GM23338 (cell line): ENCODE data around the gene MTFR1L. TPM values are rescaled to one million over a fixed set of nuclear protein-coding genes. Genes with fewer than 3 reads are reported as not detected.

Experiments used
- ATAC-seq: fragments of 200-7000 bp; cut with Tn5 transposase; 3 replicates; pipeline ENCODE4 v1.9.1; 2020
- DNase-seq: peaks from one replicate; pipeline ENCODE4 v3.0.0-alpha.2; 2015; ENCODE audit warnings: low spot score
- H2AFZ ChIP-seq: fragments of 200-600 bp; sonication (generic); 2 replicates; pipeline ENCODE4 v1.8.0; 2016; ENCODE audit warnings: antibody characterized with exemption, mild to moderate bottlenecking, moderate library complexity
- H3F3A ChIP-seq: fragments of 200-600 bp; sonication (generic); replicated peaks from 2 replicates; pipeline ENCODE4 v1.8.0; 2017; ENCODE audit warnings: antibody characterized with exemption, mixed run types, low read depth
- H3K27ac ChIP-seq: fragments of 200-600 bp; sonication (generic); 2 replicates; pipeline ENCODE4 v1.6.1; 2016; ENCODE audit warnings: low read depth
- H3K27me3 ChIP-seq: fragments of 200-600 bp; sonication (generic); 2 replicates; pipeline ENCODE4 v1.8.0; 2016; ENCODE audit warnings: mild to moderate bottlenecking, mixed run types, moderate library complexity; ENCODE audit not compliant: insufficient read depth
- H3K36me3 ChIP-seq: fragments of 200-600 bp; sonication (generic); 2 replicates; pipeline ENCODE4 v1.8.0; 2016; ENCODE audit warnings: mild to moderate bottlenecking; ENCODE audit not compliant: insufficient read depth
- H3K4me1 ChIP-seq: fragments of 200-600 bp; sonication (generic); 2 replicates; pipeline ENCODE4 v1.8.0; 2016; ENCODE audit warnings: mild to moderate bottlenecking, moderate library complexity; ENCODE audit not compliant: insufficient read depth
- H3K4me2 ChIP-seq: fragments of 200-600 bp; sonication (generic); 2 replicates; pipeline ENCODE4 v1.7.1; 2017; ENCODE audit warnings: mixed run types
- H3K4me3 ChIP-seq: fragments of 200-600 bp; sonication (generic); 2 replicates; pipeline ENCODE4 v1.6.1; 2016; ENCODE audit warnings: mixed run types
- H3K79me2 ChIP-seq: fragments of 200-600 bp; sonication (generic); replicated peaks from 2 replicates; pipeline ENCODE4 v1.8.0; 2017; ENCODE audit warnings: mild to moderate bottlenecking; ENCODE audit not compliant: insufficient read depth
- H3K9me2 ChIP-seq: fragments of 200-600 bp; sonication (generic); 2 replicates; pipeline ENCODE4 v1.8.0; 2017; ENCODE audit not compliant: insufficient read depth
- H4K20me1 ChIP-seq: fragments of 200-600 bp; sonication (generic); replicated peaks from 2 replicates; pipeline ENCODE4 v1.8.0; 2017; ENCODE audit warnings: mild to moderate bottlenecking; ENCODE audit not compliant: insufficient read depth
- H3K27ac Mint-ChIP-seq: 2 replicates; pipeline ENCODE4 v1.8.0; 2020; ENCODE audit warnings: inconsistent platforms, mild to moderate bottlenecking, moderate library complexity, mixed read lengths
- H3K27me3 Mint-ChIP-seq: 3 replicates; pipeline ENCODE4 v1.8.0; 2022; ENCODE audit warnings: low read depth, mild to moderate bottlenecking, moderate library complexity, mixed read lengths, inconsistent platforms; ENCODE audit not compliant: insufficient read depth, poor library complexity
- H3K36me3 Mint-ChIP-seq: 3 replicates; pipeline ENCODE4 v1.8.0; 2021; ENCODE audit warnings: low read depth, mild to moderate bottlenecking, inconsistent platforms, moderate library complexity, mixed read lengths
- H3K4me1 Mint-ChIP-seq: 3 replicates; pipeline ENCODE4 v1.8.0; 2020; ENCODE audit warnings: mild to moderate bottlenecking, inconsistent platforms, mixed read lengths
- H3K4me3 Mint-ChIP-seq: 3 replicates; pipeline ENCODE4 v1.8.0; 2021; ENCODE audit warnings: moderate library complexity, mild to moderate bottlenecking, inconsistent platforms, mixed read lengths
- H3K9me3 Mint-ChIP-seq: 3 replicates; pipeline ENCODE4 v1.8.0; 2020; ENCODE audit warnings: moderate library complexity, mild to moderate bottlenecking, inconsistent platforms, mixed read lengths
- CREB1 ChIP-seq: fragments of 250-450 bp; sonication (Bioruptor Pico); IDR thresholded peaks from 2 replicates; pipeline ENCODE4 v1.5.0; 2020; ENCODE audit warnings: low read depth, mild to moderate bottlenecking, moderate library complexity
- EZH2 ChIP-seq: fragments of 200-600 bp; sonication (generic); IDR thresholded peaks from one replicate; pipeline ENCODE4 v1.8.0; 2017; ENCODE audit warnings: antibody characterized with exemption, mild to moderate bottlenecking, low read depth; ENCODE audit not compliant: unreplicated experiment
- EZH2phosphoT487 ChIP-seq: fragments of 200-600 bp; sonication (generic); IDR thresholded peaks from one replicate; pipeline ENCODE4 v1.8.1; 2018; ENCODE audit warnings: antibody characterized with exemption; ENCODE audit not compliant: unreplicated experiment
- JUNB ChIP-seq: IDR thresholded peaks from one replicate; pipeline ENCODE4 v1.6.1; 2016; ENCODE audit warnings: antibody characterized with exemption; ENCODE audit not compliant: unreplicated experiment
- NANOG ChIP-seq: IDR thresholded peaks from 2 replicates; pipeline ENCODE4 v1.6.1; 2016; ENCODE audit warnings: antibody characterized with exemption, borderline replicate concordance
- POLR2AphosphoS5 ChIP-seq: IDR thresholded peaks from 2 replicates; pipeline ENCODE4 v1.6.1; 2016; ENCODE audit warnings: antibody characterized with exemption, low read depth
- STAT1 ChIP-seq: IDR thresholded peaks from one replicate; pipeline ENCODE4 v1.6.1; 2016; ENCODE audit warnings: antibody characterized with exemption; ENCODE audit not compliant: unreplicated experiment
- ZNF114 ChIP-seq: fragments of 250-450 bp; sonication (Bioruptor Pico); IDR thresholded peaks from 2 replicates; pipeline ENCODE4 v1.5.0; 2020; ENCODE audit warnings: mild to moderate bottlenecking, moderate library complexity
- ZNF331 ChIP-seq: fragments of 250-450 bp; sonication (Bioruptor Pico); IDR thresholded peaks from 2 replicates; pipeline ENCODE4 v1.5.0; 2020; ENCODE audit warnings: low read depth, mild to moderate bottlenecking, moderate library complexity
- polyA plus RNA-seq: library from polyadenylated mRNA; unstranded; fragments of >200 nt; fragmentation: Nextera tagmentation; extraction: Ambion mirVana; gene quantifications from 2 replicates; pipeline ENCODE4 v1.2.1, GENCODE V29; 2016
- total RNA-seq: library from RNA; depleted of rRNA; stranded (reverse); fragments of >200 nt; shearing (Covaris generic); gene quantifications from 2 replicates; pipeline ENCODE4 v1.2.3, GENCODE V29; 2014
- TF ChIP-seq, protein P1 (sequence below): IDR thresholded peaks from 2 replicates; pipeline ENCODE4 v1.6.1; 2016; ENCODE audit warnings: antibody characterized with exemption
- TF ChIP-seq, protein P2 (sequence below), 2 experiments: fragments of 200-600 bp in 1 of 2; sonication (generic) in 1 of 2; conservative IDR thresholded peaks; 2 replicates each; pipeline versions ENCODE4 v1.5.1 to v1.6.1; 2016 to 2017; ENCODE audit warnings: antibody characterized with exemption in 2 of 2, low read depth in 2 of 2, mild to moderate bottlenecking in 2 of 2, moderate library complexity in 1 of 2
- TF ChIP-seq, protein P3 (sequence below): fragments of 250-450 bp; sonication (Bioruptor Pico); IDR thresholded peaks from 2 replicates; pipeline ENCODE4 v1.5.0; 2020; ENCODE audit warnings: mild to moderate bottlenecking, moderate library complexity
- TF ChIP-seq, protein P4 (sequence below): IDR thresholded peaks from one replicate; pipeline ENCODE4 v1.6.1; 2018; ENCODE audit warnings: antibody characterized with exemption; ENCODE audit not compliant: unreplicated experiment

Gene MTFR1L
- total and polyA plus RNA-seq, 2 experiments from 2014 or later = 14.8 to 22.7 TPM

DNA sequence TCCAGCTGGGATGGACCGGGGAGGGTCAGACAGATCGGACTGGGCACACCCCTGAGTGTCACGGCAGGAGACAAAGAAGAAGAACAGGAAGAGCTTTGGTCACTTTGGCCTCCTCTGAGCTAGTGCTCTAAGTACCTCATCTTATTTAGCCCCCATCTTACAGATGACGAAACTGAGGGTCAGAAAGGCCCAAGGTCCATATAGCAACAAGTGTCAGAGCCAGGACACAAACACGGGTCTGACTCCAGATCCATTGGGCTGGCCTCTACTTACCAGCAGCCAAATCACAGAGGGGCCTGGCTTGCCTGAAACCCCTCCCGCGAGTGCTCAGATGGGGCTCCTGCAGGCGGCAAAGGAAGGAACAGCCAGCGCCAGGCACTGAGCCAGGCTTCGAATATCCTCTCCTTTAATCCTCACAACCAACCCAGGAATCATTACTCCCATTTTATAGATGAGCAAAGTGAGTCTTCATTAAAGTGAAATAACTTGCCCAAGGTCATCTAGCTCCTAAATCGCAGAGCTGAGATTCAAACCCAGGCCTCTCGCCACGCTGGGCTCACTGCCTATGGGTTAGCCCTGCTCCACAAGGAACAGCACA lies 45.4 kb upstream of the MTFR1L start:
- H3K9me3 Mint-ChIP-seq = no peaks in the 10 kb centered on the region
- DNase-seq (no peak), ATAC-seq (no peak)
- Histone ChIP-seq H4K20me1 (no peaks in the 10 kb centered on the region), H3K4me2 (no peak overlapping the region), H3F3A (no peaks in the 10 kb centered on the region; the same call in 1 of the 2 replicates), H3K27me3 (no peaks in the 10 kb centered on the region), H3K4me1 (no peaks in the 10 kb centered on the region), H3K4me3 (no peak overlapping the region), H3K9me2 (no peaks in the 10 kb centered on the region), H2AFZ (no peak overlapping the region), H3K36me3 (no peaks in the 10 kb centered on the region), H3K79me2 (no peaks in the 10 kb centered on the region), H3K27ac (no peak overlapping the region)
- H3K4me1 Mint-ChIP-seq = peaks cover 31% of the 10 kb centered on the region
- no peak overlapping the region for H3K4me3 Mint-ChIP-seq
- no peaks in the 10 kb centered on the region for H3K36me3 Mint-ChIP-seq
- H3K27me3 Mint-ChIP-seq = peaks cover 16% of the 10 kb centered on the region
- H3K27ac Mint-ChIP-seq = no peak overlapping the region
- TF ChIP-seq, protein P1, sequence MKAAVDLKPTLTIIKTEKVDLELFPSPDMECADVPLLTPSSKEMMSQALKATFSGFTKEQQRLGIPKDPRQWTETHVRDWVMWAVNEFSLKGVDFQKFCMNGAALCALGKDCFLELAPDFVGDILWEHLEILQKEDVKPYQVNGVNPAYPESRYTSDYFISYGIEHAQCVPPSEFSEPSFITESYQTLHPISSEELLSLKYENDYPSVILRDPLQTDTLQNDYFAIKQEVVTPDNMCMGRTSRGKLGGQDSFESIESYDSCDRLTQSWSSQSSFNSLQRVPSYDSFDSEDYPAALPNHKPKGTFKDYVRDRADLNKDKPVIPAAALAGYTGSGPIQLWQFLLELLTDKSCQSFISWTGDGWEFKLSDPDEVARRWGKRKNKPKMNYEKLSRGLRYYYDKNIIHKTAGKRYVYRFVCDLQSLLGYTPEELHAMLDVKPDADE = no peak
- no peak for TF ChIP-seq NANOG
- TF ChIP-seq, protein P2, sequence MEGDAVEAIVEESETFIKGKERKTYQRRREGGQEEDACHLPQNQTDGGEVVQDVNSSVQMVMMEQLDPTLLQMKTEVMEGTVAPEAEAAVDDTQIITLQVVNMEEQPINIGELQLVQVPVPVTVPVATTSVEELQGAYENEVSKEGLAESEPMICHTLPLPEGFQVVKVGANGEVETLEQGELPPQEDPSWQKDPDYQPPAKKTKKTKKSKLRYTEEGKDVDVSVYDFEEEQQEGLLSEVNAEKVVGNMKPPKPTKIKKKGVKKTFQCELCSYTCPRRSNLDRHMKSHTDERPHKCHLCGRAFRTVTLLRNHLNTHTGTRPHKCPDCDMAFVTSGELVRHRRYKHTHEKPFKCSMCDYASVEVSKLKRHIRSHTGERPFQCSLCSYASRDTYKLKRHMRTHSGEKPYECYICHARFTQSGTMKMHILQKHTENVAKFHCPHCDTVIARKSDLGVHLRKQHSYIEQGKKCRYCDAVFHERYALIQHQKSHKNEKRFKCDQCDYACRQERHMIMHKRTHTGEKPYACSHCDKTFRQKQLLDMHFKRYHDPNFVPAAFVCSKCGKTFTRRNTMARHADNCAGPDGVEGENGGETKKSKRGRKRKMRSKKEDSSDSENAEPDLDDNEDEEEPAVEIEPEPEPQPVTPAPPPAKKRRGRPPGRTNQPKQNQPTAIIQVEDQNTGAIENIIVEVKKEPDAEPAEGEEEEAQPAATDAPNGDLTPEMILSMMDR (conservative IDR thresholded peaks at IDR 0.05; ENCODE audit: low read depth in 2 of 2) = no peak
- TF ChIP-seq, protein P3, sequence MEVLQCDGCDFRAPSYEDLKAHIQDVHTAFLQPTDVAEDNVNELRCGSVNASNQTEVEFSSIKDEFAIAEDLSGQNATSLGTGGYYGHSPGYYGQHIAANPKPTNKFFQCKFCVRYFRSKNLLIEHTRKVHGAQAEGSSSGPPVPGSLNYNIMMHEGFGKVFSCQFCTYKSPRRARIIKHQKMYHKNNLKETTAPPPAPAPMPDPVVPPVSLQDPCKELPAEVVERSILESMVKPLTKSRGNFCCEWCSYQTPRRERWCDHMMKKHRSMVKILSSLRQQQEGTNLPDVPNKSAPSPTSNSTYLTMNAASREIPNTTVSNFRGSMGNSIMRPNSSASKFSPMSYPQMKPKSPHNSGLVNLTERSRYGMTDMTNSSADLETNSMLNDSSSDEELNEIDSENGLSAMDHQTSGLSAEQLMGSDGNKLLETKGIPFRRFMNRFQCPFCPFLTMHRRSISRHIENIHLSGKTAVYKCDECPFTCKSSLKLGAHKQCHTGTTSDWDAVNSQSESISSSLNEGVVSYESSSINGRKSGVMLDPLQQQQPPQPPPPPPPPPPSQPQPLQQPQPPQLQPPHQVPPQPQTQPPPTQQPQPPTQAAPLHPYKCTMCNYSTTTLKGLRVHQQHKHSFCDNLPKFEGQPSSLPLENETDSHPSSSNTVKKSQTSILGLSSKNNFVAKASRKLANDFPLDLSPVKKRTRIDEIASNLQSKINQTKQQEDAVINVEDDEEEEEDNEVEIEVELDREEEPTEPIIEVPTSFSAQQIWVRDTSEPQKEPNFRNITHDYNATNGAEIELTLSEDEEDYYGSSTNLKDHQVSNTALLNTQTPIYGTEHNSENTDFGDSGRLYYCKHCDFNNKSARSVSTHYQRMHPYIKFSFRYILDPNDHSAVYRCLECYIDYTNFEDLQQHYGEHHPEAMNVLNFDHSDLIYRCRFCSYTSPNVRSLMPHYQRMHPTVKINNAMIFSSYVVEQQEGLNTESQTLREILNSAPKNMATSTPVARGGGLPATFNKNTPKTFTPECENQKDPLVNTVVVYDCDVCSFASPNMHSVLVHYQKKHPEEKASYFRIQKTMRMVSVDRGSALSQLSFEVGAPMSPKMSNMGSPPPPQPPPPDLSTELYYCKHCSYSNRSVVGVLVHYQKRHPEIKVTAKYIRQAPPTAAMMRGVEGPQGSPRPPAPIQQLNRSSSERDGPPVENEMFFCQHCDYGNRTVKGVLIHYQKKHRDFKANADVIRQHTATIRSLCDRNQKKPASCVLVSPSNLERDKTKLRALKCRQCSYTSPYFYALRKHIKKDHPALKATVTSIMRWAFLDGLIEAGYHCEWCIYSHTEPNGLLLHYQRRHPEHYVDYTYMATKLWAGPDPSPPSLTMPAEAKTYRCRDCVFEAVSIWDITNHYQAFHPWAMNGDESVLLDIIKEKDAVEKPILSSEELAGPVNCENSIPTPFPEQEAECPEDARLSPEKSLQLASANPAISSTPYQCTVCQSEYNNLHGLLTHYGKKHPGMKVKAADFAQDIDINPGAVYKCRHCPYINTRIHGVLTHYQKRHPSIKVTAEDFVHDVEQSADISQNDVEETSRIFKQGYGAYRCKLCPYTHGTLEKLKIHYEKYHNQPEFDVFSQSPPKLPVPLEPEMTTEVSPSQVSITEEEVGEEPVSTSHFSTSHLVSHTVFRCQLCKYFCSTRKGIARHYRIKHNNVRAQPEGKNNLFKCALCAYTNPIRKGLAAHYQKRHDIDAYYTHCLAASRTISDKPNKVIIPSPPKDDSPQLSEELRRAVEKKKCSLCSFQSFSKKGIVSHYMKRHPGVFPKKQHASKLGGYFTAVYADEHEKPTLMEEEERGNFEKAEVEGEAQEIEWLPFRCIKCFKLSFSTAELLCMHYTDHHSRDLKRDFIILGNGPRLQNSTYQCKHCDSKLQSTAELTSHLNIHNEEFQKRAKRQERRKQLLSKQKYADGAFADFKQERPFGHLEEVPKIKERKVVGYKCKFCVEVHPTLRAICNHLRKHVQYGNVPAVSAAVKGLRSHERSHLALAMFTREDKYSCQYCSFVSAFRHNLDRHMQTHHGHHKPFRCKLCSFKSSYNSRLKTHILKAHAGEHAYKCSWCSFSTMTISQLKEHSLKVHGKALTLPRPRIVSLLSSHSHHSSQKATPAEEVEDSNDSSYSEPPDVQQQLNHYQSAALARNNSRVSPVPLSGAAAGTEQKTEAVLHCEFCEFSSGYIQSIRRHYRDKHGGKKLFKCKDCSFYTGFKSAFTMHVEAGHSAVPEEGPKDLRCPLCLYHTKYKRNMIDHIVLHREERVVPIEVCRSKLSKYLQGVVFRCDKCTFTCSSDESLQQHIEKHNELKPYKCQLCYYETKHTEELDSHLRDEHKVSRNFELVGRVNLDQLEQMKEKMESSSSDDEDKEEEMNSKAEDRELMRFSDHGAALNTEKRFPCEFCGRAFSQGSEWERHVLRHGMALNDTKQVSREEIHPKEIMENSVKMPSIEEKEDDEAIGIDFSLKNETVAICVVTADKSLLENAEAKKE (CRISPR knock-in tag) = no peak
- no peak for TF ChIP-seq EZH2
- no peak for TF ChIP-seq ZNF114 (CRISPR knock-in tag)
- TF ChIP-seq STAT1 = no peak
- TF ChIP-seq POLR2AphosphoS5 = no peak
- no peak for TF ChIP-seq EZH2phosphoT487
- TF ChIP-seq CREB1 (CRISPR knock-in tag) = no peak
- no peak for TF ChIP-seq JUNB
- TF ChIP-seq, protein P4, sequence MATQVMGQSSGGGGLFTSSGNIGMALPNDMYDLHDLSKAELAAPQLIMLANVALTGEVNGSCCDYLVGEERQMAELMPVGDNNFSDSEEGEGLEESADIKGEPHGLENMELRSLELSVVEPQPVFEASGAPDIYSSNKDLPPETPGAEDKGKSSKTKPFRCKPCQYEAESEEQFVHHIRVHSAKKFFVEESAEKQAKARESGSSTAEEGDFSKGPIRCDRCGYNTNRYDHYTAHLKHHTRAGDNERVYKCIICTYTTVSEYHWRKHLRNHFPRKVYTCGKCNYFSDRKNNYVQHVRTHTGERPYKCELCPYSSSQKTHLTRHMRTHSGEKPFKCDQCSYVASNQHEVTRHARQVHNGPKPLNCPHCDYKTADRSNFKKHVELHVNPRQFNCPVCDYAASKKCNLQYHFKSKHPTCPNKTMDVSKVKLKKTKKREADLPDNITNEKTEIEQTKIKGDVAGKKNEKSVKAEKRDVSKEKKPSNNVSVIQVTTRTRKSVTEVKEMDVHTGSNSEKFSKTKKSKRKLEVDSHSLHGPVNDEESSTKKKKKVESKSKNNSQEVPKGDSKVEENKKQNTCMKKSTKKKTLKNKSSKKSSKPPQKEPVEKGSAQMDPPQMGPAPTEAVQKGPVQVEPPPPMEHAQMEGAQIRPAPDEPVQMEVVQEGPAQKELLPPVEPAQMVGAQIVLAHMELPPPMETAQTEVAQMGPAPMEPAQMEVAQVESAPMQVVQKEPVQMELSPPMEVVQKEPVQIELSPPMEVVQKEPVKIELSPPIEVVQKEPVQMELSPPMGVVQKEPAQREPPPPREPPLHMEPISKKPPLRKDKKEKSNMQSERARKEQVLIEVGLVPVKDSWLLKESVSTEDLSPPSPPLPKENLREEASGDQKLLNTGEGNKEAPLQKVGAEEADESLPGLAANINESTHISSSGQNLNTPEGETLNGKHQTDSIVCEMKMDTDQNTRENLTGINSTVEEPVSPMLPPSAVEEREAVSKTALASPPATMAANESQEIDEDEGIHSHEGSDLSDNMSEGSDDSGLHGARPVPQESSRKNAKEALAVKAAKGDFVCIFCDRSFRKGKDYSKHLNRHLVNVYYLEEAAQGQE = no peak
- TF ChIP-seq ZNF331 (CRISPR knock-in tag) = no peak
